ENCODE data around the gene GEMIN8. TPM values are rescaled to one million over a fixed set of nuclear protein-coding genes. Genes with fewer than 3 reads are reported as not detected.
A peak's percentile ranks its signal among the peaks of the same experiment; 100 is the strongest.

Gene GEMIN8
- total and polyA plus RNA-seq, 2 donors (not counting 1 experiment from before 2014, with no cell fraction given) = 20.6 to 26.1 TPM

- H3K4me3 Mint-ChIP-seq = peak overlapping the region; percentile 96
- DNase-seq (no peak), ATAC-seq (ENCODE audit: low read depth) (no peak)
- POLR2A ChIA-PET = interaction anchor here (0.6 kb wide), 1 partner anchor 495 kb away, joined by 3 read pairs; no protein-coding TSS in a partner anchor
- Histone ChIP-seq H3K9me3 (ENCODE audit: control extremely low read depth in 1 of 3, control insufficient read depth in 2 of 3, insufficient read depth in 1 of 3, low read length in 2 of 3) (no peaks in the 10 kb centered on the region), H3K79me2 (ENCODE audit: control insufficient read depth, insufficient read depth, low read length) (peaks cover 16% of the 10 kb centered on the region), H3K27ac (ENCODE audit: low read length in 2 of 2) (peak overlapping the region; percentile 82 to 93), H3K27me3 (replicated peaks in 1 of 4; ENCODE audit: control extremely low read depth in 1 of 4, control insufficient read depth in 3 of 4, insufficient read depth in 4 of 4, low read length in 3 of 4) (peaks cover 0 to 12% (median 0%) of the 10 kb centered on the region in 4 experiments), H3K4me1 (ENCODE audit: control insufficient read depth in 2 of 2, insufficient read depth in 2 of 2, low read length in 2 of 2) (peaks cover 17 to 23% of the 10 kb centered on the region in 2 donors), H3K9ac (ENCODE audit: low read length) (peak overlapping the region; percentile 91), H3K4me2 (replicated peaks; ENCODE audit: low read depth, low read length, poor library complexity, severe bottlenecking) (peak overlapping the region; percentile 79), H2AFZ (ENCODE audit: insufficient read depth, low read depth, low read length, poor library complexity, severe bottlenecking) (peak overlapping the region; percentile 93), H4K20me1 (ENCODE audit: control insufficient read depth, insufficient read depth, low read length, poor library complexity, severe bottlenecking) (no peaks in the 10 kb centered on the region), H3K36me3 (replicated peaks in 1 of 2; ENCODE audit: control extremely low read depth in 1 of 2, control insufficient read depth in 1 of 2, extremely low read depth in 1 of 2, insufficient read depth in 2 of 2, low read length in 1 of 2) (peaks cover 0 to 2% of the 10 kb centered on the region in 2 experiments), H3K4me3 (ENCODE audit: control extremely low read depth in 1 of 5, extremely low read depth in 1 of 5, insufficient read depth in 1 of 5, low read depth in 2 of 5, low read length in 4 of 5) (peak overlapping the region; percentile 67 to 92 (median 80))
- H3K27me3 Mint-ChIP-seq = no peaks in the 10 kb centered on the region
- H3K4me1 Mint-ChIP-seq = peaks cover 28% of the 10 kb centered on the region
- 0% methylated on average over 3 of the region's 7 CpGs for WGBS (ENCODE audit: insufficient coverage)
- intact Hi-C loops (cut with micrococcal nuclease) = loop anchor here (1.0 to 2.0 kb wide), 2 partner anchors 294 to 376 kb away; partner anchors contain the start of genes OFD1, TCEANC and TRAPPC2
- H3K27ac Mint-ChIP-seq = peak overlapping the region; percentile 98
- no peaks in the 10 kb centered on the region for H3K9me3 Mint-ChIP-seq (ENCODE audit: insufficient read depth)
- TF ChIP-seq CTCF (IDR thresholded peaks at IDR 0.05) (no peak), EZH2 (IDR thresholded peaks at IDR 0.05; ENCODE audit: borderline replicate concordance, insufficient read depth, low read depth, low read length, poor library complexity, severe bottlenecking) (no peak)
- CTCF ChIA-PET = interaction anchor here (0.9 to 2.7 kb wide), 5 partner anchors 282 to 553 kb away, joined by 3 to 21 read pairs (median 3); no protein-coding TSS in a partner anchor
These were observed 660 bp downstream of the GEMIN8 start for GRCh38 chrX:14029039-14029424.

GRCh38 chrX:14028473-14028872 lies 1.2 kb downstream of the GEMIN8 start:
- Histone ChIP-seq H3K27me3 (replicated peaks in 1 of 4; ENCODE audit: control extremely low read depth in 1 of 4, control insufficient read depth in 3 of 4, insufficient read depth in 4 of 4, low read length in 3 of 4) (peaks cover 0 to 7% (median 0%) of the 10 kb centered on the region in 4 experiments), H3K4me2 (replicated peaks; ENCODE audit: low read depth, low read length, poor library complexity, severe bottlenecking) (peak overlapping the region; percentile 79), H4K20me1 (ENCODE audit: control insufficient read depth, insufficient read depth, low read length, poor library complexity, severe bottlenecking) (no peaks in the 10 kb centered on the region), H3K36me3 (replicated peaks in 1 of 2; ENCODE audit: control extremely low read depth in 1 of 2, control insufficient read depth in 1 of 2, extremely low read depth in 1 of 2, insufficient read depth in 2 of 2, low read length in 1 of 2) (peaks cover 0 to 2% of the 10 kb centered on the region in 2 experiments), H3K79me2 (ENCODE audit: control insufficient read depth, insufficient read depth, low read length) (peaks cover 16% of the 10 kb centered on the region), H3K4me3 (ENCODE audit: control extremely low read depth in 1 of 5, extremely low read depth in 1 of 5, insufficient read depth in 1 of 5, low read depth in 2 of 5, low read length in 4 of 5) (peak overlapping the region in 1 of 5 experiments; percentile 92), H3K9me3 (ENCODE audit: control extremely low read depth in 1 of 3, control insufficient read depth in 2 of 3, insufficient read depth in 1 of 3, low read length in 2 of 3) (no peaks in the 10 kb centered on the region), H3K4me1 (ENCODE audit: control insufficient read depth in 2 of 2, insufficient read depth in 2 of 2, low read length in 2 of 2) (peaks cover 17 to 23% of the 10 kb centered on the region in 2 donors), H3K27ac (ENCODE audit: low read length in 2 of 2) (no peak overlapping the region), H3K9ac (ENCODE audit: low read length) (peak overlapping the region; percentile 91), H2AFZ (ENCODE audit: insufficient read depth, low read depth, low read length, poor library complexity, severe bottlenecking) (no peak overlapping the region)
- no peak for DNase-seq
- Mint-ChIP-seq H3K4me3 (peak overlapping the region; percentile 55), H3K27me3 (no peaks in the 10 kb centered on the region), H3K27ac (no peak overlapping the region), H3K4me1 (peaks cover 28% of the 10 kb centered on the region), H3K9me3 (ENCODE audit: insufficient read depth) (no peaks in the 10 kb centered on the region)
- POLR2A ChIA-PET = no interaction called here
- intact Hi-C loops (cut with micrococcal nuclease) = loop anchor here (2.0 kb wide), 1 partner anchor 294 kb away; the partner anchor contains the start of genes OFD1 and TRAPPC2
- TF ChIP-seq EZH2 (IDR thresholded peaks at IDR 0.05; ENCODE audit: borderline replicate concordance, insufficient read depth, low read depth, low read length, poor library complexity, severe bottlenecking) = no peak
- no peak for TF ChIP-seq CTCF (IDR thresholded peaks at IDR 0.05)
- CTCF ChIA-PET = interaction anchor here (0.9 to 2.7 kb wide), 6 partner anchors 278 to 552 kb away, joined by 3 to 21 read pairs (median 3); no protein-coding TSS in a partner anchor
- 38% methylated on average over 1 of the region's 3 CpGs for WGBS (ENCODE audit: insufficient coverage)
- ATAC-seq (ENCODE audit: low read depth) = no peak
